Uterine smooth muscle cell (primary cell): ENCODE data around the gene ABCF3. TPM values are rescaled to one million over a fixed set of nuclear protein-coding genes. Genes with fewer than 3 reads are reported as not detected.

Experiments used
- total RNA-seq: library from RNA; depleted of rRNA; stranded (reverse); fragments of >200 nt; gene quantifications from 2 replicates; pipeline ENCODE4 v1.2.3, GENCODE V29; 2014

ABCF3 gene, protein sequence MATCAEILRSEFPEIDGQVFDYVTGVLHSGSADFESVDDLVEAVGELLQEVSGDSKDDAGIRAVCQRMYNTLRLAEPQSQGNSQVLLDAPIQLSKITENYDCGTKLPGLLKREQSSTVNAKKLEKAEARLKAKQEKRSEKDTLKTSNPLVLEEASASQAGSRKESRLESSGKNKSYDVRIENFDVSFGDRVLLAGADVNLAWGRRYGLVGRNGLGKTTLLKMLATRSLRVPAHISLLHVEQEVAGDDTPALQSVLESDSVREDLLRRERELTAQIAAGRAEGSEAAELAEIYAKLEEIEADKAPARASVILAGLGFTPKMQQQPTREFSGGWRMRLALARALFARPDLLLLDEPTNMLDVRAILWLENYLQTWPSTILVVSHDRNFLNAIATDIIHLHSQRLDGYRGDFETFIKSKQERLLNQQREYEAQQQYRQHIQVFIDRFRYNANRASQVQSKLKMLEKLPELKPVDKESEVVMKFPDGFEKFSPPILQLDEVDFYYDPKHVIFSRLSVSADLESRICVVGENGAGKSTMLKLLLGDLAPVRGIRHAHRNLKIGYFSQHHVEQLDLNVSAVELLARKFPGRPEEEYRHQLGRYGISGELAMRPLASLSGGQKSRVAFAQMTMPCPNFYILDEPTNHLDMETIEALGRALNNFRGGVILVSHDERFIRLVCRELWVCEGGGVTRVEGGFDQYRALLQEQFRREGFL
- total RNA-seq = 51.6 and 57.7 TPM in 2 replicates

DNA sequence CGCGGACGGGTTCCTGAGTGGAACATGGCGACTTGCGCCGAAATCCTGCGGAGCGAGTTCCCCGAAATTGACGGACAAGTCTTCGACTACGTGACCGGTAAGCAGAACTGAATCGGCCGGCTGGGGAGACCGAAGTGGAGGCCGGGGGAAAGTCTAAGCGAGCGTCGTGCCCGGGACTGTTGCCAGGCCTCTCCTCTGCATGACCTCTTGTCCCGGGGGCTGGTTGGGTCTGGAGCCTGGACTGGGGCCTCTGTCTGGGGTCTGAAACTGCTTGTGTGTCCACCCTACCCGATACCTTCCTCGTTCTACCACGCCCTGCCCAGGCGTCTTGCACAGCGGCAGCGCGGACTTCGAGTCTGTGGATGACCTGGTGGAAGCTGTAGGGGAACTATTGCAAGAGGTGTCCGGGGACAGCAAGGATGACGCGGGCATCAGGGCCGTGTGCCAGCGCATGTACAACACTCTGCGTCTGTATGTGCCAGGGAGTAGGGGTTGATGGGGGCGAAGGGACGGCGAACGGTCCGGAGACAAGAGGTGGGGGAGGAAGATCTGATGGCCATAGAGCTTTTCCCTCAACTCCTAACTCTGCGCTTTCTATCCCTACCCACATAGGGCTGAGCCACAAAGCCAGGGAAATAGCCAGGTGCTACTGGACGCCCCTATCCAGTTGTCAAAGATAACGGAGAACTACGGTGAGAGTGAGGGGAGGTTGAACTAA lies at the start of gene ABCF3:
Gene ABCF3 (plus strand): TSS at position 16 of the 718 bp plus-strand sequence. CDS start 9 bp downstream, at position 25.

DNA sequence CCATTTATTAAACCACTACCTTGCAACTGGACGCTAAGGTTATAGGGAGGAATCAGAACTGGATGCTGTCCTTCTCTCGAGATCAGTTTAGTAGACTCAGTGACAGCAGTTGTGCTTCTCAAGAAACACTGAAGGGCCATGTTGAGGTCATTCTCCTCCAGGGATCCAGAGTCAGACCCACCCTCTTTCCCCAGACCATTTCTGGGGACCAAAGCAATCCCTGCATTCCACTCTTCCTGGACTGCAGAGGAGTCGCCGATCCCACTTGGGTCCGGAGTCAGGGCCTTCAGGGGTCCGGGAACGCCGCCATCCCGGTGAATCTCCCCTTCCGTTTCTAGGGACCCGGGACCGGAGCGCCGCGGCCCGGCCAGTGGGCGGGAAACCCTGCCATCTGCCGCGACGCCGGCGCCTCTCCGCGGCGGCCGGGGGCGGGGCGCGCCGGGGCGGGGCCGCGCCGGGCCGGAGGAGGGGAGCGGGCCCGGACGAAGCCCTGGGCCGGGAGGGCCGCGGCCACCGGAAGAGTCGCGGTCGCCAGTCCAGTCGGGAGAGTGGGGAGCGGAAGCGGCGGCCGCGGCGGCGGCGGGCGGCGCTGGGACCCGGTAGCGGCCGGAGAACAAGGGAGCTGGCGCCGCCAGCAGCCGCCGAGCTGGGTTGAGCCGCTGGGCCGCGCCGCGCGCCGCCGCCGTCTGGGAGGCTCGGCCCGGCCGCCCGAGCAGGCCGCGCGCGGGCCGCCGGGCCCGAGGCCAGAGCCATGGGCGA lies 30.9 kb upstream of the ABCF3 start, which contains the start of gene DVL3:
Gene DVL3 (plus strand): TSS at position 493 of the 759 bp plus-strand sequence. CDS start 259 bp downstream, at position 752.

DNA sequence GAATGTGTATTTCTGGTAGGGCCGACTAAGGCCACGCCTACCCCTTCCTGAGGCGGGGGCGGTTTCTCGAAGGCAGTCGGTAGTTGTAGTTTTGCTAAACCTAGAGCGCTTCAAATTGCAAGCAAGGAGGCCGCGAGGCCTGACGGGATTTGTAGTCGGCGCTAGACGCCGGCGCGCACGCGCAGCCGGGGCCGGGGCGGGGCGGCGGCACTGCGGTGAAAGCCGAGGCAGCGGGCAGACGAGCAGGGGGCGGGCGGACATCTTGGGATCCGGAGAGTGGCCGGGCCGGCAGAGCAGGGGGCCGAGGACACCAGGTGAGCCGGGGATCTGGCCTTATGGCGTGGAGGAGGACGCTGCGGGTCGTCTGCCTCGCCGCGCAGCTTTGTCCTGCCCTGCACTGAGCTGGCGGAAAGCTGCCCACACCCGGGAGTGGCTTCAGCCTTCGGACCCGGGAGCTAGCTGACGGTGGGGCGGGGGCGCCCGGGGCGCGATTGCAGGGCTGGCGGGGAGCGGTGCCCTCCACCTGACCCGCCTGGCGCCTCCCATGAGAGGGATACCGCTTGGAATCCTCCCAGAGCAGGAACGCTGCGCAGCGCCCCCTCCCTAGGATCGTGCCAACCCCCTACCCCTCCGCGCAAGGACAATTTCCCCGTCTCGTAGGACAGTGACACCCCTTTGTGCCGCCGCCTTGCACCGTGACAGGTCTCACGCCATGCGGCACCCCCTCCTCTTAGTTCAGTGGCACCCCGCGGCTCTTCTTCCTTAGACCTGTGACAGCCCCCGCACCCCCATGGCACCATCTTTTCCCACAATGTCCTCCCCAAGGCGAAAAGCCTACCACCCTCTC lies 11.1 kb upstream of the ABCF3 start, which contains the start of gene AP2M1:
Gene AP2M1 (plus strand): TSS at position 210 of the 847 bp plus-strand sequence. CDS start 2,139 bp downstream, outside the sequence.

DNA sequence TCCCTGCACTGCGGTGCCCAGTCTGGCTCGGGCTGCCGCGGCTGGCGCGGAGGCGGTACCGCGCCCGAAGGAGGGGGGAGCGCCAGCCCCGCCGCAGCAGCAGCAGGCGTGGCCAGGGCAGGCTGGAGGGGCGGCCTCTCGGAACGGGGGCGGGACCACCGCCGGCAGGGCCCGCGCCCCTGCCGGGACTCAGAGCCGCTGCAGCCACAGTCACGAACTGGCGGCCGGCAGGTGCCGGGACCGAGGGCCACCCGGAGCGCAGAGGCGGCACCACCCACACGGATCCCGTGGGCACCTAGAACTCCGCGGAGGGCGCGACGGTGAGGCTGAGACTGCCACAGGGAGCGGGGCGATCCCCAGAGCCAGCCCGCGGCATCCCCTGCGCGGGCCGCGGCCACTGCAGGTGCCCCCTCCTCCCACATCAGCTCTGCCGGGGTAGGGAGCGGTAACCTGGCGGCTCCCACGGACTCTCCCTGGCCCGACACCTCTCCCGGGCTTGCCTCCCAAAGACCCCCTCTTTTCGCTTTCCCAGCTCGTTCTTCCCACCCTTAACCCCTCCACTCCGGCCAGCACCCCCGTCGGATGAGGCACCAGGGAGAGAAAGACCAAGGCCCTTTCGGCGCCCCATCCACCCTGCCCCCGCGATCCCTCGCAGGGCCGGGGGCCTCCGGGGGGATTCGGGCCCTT lies 43.5 kb downstream of the ABCF3 start, which contains the start of gene VWA5B2:
Gene VWA5B2 (plus strand): TSS at position 192 of the 687 bp plus-strand sequence. CDS start 944 bp downstream, outside the sequence.

Other genes with a start within 250 kb of the ABCF3 start
- 15.4 and 16.5 TPM in 2 replicates for gene ABCC5, start 168.3 kb upstream of the ABCF3 start, total RNA-seq
- gene HTR3D, start 154.5 kb upstream of the ABCF3 start, total RNA-seq = not detected in 2 replicates
- not detected in 2 replicates for gene HTR3C, start 133.2 kb upstream of the ABCF3 start, total RNA-seq
- gene HTR3E, start 89.1 kb upstream of the ABCF3 start, total RNA-seq = not detected in 2 replicates
- gene EIF2B5, start 50.8 kb upstream of the ABCF3 start, total RNA-seq = 37.4 and 57.3 TPM in 2 replicates
- gene DVL3, start 30.8 kb upstream of the ABCF3 start, total RNA-seq = 30.9 and 38.6 TPM in 2 replicates
- gene AP2M1, start 11.3 kb upstream of the ABCF3 start, total RNA-seq = 531 and 599 TPM in 2 replicates
- not detected in 2 replicates for gene VWA5B2, start 43.4 kb downstream of the ABCF3 start, total RNA-seq
- gene ALG3, start 62.8 kb downstream of the ABCF3 start, total RNA-seq = 31.5 and 33.0 TPM in 2 replicates
- gene EEF1AKMT4, start 63.5 kb downstream of the ABCF3 start, total RNA-seq = 1.6 and 2.2 TPM in 2 replicates
- gene CAMK2N2, start 75.4 kb downstream of the ABCF3 start, total RNA-seq = 0.25 and 0.33 TPM in 2 replicates
- under 0.01 TPM in 1 of 2 replicates, not detected in the other for gene ECE2, start 89.8 kb downstream of the ABCF3 start, total RNA-seq
- 711 and 1,487 TPM in 2 replicates for gene PSMD2, start 113.0 kb downstream of the ABCF3 start, total RNA-seq
- gene EIF4G1, start 128.4 kb downstream of the ABCF3 start, total RNA-seq = 282 and 359 TPM in 2 replicates
- gene FAM131A, start 151.4 kb downstream of the ABCF3 start, total RNA-seq = 29.7 and 42.6 TPM in 2 replicates
- 2.7 and 4.1 TPM in 2 replicates for gene CLCN2, start 175.4 kb downstream of the ABCF3 start, total RNA-seq
- 108 and 155 TPM in 2 replicates for gene POLR2H, start 175.5 kb downstream of the ABCF3 start, total RNA-seq
- 0.25 and 0.66 TPM in 2 replicates for gene THPO, start 192.0 kb downstream of the ABCF3 start, total RNA-seq
- 7.4 and 9.3 TPM in 2 replicates for gene CHRD, start 193.9 kb downstream of the ABCF3 start, total RNA-seq